GM18499 (cell line): Measurements from ENCODE around the gene RO60.
"Not testable (repeated sequence)": the region's sequence is repeated elsewhere in the genome, so short reads cannot be mapped to it uniquely, and the experiment has no call there.

Experiments
- ATAC-seq: cut with Tn5 transposase; IDR thresholded peaks from one replicate; pipeline ENCODE4 v1.9.1; 2021; ENCODE audit warnings: moderate number of reproducible peaks; ENCODE audit not compliant: insufficient read depth, unreplicated experiment

RO60 gene

GRCh38 chr1:193059282-193060114 lies at the start of gene RO60, which contains the start of gene UCHL5:
Gene RO60 (plus strand): TSS chr1:193059612. CDS start chr1:193069055, 9,443 bp downstream.
Gene UCHL5 (minus strand): TSS chr1:193059360. CDS start chr1:193059260, 100 bp downstream.
- peak; percentile 90 for ATAC-seq

DNA sequence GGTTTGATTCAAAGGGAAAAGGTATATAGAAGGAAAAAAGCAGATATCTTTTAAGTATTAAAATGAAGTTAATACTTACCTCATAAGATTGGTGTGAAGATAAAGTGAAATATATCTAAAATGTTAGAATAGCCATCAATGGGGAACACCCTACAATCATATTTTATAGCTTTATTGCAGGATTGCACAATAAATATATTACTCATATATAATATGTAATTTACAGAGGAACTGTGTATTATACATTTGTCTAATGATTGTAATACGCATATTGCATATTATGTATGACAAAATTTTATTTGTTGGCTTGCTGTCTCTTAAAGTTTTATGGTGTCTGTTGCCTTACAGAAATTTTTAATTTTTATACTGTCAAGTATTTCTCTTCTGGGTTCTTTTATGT lies 48.0 kb upstream of the RO60 start:
- ATAC-seq = no peak

- no peak for ATAC-seq
Observed at GRCh38 chr1:193013005-193013404, 46.4 kb upstream of the RO60 start.

DNA sequence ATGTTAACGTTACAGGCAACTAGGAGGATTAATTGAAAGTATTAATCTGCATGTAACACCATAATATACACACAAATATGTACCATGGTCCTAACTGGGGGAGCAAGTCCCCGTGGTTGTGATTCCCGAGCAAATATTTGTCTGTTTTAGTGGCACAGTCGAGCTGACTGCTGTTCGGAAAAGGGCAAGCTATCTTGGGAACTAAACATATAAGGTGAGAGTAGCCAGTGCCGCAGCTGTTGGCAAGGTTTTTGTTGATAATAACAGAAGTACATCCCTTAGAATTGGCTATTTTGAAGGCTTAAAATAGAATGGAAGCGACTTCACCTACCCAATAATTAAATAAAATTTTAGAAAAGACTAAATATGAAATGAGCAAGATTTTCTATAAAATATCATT lies 45.7 kb upstream of the RO60 start:
- no peak for ATAC-seq

GRCh38 chr1:193014400-193014799 lies 45.0 kb upstream of the RO60 start:
- no peak for ATAC-seq

DNA sequence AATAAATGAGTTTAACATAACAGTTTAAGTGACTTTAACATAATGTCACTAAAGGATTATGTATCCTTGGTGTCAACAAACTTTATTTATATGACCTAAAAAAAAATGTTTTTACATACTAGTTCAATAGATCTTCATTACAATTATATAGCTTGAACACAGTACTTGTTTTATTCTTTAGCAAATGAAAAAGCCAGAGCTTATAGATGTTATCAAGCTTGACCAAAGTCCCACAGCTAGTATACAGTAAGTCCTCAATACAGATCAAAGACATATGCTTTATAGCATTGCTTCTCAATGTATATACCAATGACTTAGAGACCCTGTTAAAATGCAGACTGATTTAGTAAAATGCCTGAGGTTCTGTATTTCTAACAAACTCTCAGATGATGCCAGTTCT lies 42.6 kb upstream of the RO60 start:
- ATAC-seq = no peak

GRCh38 chr1:193019442-193020026 lies 39.9 kb upstream of the RO60 start:
- ATAC-seq = no peak

DNA sequence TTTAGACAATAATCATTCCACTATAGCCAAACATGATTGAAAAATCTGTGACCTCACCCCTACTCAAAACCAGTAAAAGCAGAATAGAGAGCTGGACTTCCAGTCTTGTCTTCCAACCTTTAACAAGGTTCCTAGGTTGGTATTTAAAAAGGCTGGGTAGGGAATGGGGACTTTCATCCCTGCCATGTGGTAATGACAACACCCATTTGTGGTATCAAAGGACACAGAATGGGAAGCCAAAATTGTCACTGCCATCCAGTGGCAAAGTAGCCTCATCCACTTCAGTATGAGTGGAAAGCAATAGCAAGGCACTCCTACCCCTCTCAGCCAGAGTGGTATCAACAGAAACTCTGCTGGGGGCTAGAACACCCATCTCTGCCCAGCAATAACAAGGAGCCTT lies 34.2 kb upstream of the RO60 start:
- no peak for ATAC-seq

- no peak for ATAC-seq
Observed at GRCh38 chr1:193030280-193030679, 29.1 kb upstream of the RO60 start.

GRCh38 chr1:193031431-193031830 lies 28.0 kb upstream of the RO60 start:
- no peak for ATAC-seq

- not testable (repeated sequence) for ATAC-seq
Observed at GRCh38 chr1:193032643-193033427, 26.6 kb upstream of the RO60 start.

DNA sequence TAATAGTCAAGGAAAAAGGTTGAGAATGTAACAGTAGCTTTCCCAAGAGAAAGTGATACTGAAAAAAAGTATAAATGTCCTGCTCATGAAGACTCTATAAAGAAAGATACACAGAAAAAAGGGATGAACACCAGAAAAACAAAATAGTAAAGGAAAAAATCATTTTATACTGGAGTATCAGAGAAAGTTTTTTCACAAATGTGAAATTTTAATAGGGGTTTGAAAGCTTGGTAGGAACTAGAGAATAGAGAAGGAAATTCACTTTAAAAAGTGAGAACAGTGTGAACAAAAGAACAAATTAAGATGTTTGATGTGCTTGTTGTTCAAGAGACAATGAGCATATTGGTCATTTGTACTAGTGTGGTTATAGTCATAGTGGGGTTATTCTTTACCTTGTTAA lies 25.8 kb upstream of the RO60 start:
- ATAC-seq = no peak

DNA sequence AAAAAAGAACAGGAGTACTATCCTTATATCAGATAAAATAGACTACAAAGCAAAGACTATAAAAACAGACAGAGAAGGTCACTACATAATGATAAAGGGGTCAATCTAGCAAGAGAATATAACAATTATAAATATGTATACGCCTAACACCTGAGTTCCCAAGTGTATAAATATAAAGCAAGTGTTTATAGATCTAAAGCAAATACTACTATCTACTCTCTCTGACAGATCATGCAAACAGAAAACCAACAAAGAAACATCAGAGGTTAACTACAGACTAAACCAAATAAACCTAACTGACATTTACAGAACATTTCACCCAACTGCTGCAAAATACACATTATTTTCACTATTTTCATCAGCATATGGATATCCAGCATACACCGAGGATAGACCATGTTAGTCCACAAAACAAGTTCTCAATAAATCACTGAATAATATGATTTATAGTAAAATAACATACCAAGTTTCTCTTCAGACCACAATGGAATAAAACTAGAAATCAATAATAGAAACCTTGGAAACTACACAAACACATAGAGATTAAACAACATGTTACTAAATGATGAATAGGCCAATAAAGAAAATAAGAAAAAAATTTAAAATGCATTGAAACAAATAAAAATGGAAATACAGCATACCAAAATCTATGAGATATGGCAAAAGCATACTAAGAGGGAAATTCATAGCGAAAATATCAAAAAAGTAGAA lies 22.9 kb upstream of the RO60 start:
- ATAC-seq = no peak

DNA sequence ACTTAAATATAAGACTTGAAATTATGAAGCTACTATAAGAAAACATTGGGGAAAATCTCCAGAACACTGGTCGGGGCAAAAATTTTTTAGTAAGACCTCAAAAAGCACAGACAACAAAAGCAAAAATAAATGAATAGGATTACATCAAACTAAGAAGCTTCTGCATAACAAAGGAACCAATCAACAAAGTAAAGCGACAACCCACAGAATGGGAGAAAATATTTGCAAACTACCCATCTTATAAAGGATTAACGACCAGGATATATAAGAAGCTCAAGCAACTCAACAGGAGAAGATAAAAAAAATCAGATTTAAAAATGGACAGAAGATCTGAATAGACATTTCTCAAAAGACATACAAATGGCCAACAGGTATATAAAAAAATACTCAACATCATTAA lies 19.4 kb upstream of the RO60 start:
- no peak for ATAC-seq

- ATAC-seq = no peak
Observed at GRCh38 chr1:193042766-193043691, 16.4 kb upstream of the RO60 start.

- ATAC-seq = not testable (repeated sequence)
Observed at GRCh38 chr1:193048913-193049312, 10.5 kb upstream of the RO60 start.

GRCh38 chr1:193054169-193054675 lies 5.2 kb upstream of the RO60 start:
- ATAC-seq = no peak

GRCh38 chr1:193058529-193059281 lies 707 bp upstream of the RO60 start:
- ATAC-seq = peak; percentile 33

DNA sequence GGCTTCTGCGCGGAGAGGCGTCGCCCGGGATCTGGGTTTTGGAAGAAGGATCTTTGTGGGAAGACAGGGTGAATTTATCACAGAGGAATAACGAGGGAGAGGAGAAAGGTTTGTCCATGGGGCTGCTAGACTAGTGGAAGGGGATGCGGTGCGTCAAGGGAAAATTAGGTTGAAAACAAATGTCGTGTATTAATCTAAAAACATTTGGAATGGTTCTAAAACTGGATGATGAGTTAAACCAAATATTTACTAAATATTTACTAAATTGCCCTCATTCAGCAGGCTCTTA lies 647 bp downstream of the RO60 start:
- no peak for ATAC-seq
